Activated CD4-positive, alpha-beta T cell treated with anti-CD3 and anti-CD28 coated beads, Interleukin-2, amount 10 ng/mL, durations not matched to agents 24 days and 14 days (primary cell): ENCODE results near the gene PHGDH. TPM values are rescaled to one million over a fixed set of nuclear protein-coding genes. Genes with fewer than 3 reads are reported as not detected.

Experiments used
- DNase-seq: peaks from one replicate; pipeline ENCODE4 v3.0.0; 2022
- H3K27ac Mint-ChIP-seq: one replicate; pipeline ENCODE4 v1.8.0; 2022; ENCODE audit warnings: mild to moderate bottlenecking, mixed read lengths
- H3K27me3 Mint-ChIP-seq: one replicate; pipeline ENCODE4 v1.8.0; 2022; ENCODE audit warnings: mixed read lengths
- H3K36me3 Mint-ChIP-seq: one replicate; pipeline ENCODE4 v1.8.0; 2022; ENCODE audit warnings: low read depth, mild to moderate bottlenecking, mixed read lengths
- H3K4me1 Mint-ChIP-seq: one replicate; pipeline ENCODE4 v1.8.0; 2021; ENCODE audit warnings: mixed read lengths
- H3K4me3 Mint-ChIP-seq: one replicate; pipeline ENCODE4 v1.8.0; 2022; ENCODE audit warnings: mild to moderate bottlenecking, moderate library complexity, mixed read lengths
- H3K9me3 Mint-ChIP-seq: one replicate; pipeline ENCODE4 v1.8.0; 2021; ENCODE audit warnings: mixed read lengths
- intact Hi-C: fragments of 100-400 bp; cut with micrococcal nuclease; formaldehyde crosslinking; loops from one replicate; pipeline ENCODE4 v1.15.1; 2023
- total RNA-seq: library from RNA; stranded (reverse); gene quantifications from 2 replicates; pipeline ENCODE4 v1.2.3, GENCODE V29; 2022

Gene PHGDH
- total RNA-seq, 1 donor from 2014 or later, result 51.5 TPM

DNA sequence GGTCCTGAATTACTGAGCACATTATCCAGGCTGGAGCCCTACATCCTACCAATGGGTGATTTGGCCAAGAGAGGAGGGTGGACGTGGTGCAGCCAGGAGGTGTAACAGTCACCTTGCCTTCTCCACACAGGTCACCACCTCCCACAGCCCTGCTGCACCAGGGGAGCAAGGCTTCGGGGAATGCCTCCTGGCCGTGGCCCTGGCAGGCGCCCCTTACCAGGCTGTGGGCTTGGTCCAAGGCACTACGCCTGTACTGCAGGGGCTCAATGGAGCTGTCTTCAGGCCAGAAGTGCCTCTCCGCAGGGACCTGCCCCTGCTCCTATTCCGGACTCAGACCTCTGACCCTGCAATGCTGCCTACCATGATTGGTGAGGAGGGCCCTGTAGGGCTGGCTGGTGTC is 30.9 kb downstream of the PHGDH start:
- no peak for DNase-seq
- Mint-ChIP-seq H3K4me3 (no peak overlapping the region), H3K27ac (no peak overlapping the region), H3K4me1 (peaks cover 17% of the 10 kb centered on the region), H3K36me3 (peaks cover 18% of the 10 kb centered on the region), H3K27me3 (no peaks in the 10 kb centered on the region), H3K9me3 (no peaks in the 10 kb centered on the region)
- intact Hi-C loops, result loop anchor here (5.0 to 10.0 kb wide), 3 partner anchors 65 to 202 kb away; no protein-coding TSS in a partner anchor

DNA sequence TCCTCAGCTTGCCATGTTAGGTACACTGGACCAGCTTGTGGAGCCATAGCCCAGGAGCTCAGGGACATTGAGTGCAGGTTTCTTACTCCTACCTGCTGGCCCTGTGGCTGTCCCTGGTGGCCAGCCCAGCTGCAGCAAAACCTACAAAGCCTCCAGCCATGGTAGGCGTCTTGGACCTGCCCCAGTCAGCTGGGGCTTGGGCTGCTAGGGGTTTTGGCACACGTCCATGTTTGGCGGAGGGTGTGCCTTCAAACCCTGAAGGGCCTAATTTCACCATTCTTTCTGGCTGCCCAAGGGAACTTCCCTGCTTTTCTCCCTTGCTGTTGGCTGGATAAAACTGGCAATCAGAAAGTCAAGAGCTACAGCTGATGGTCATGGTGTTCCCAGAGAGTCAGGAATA is 31.6 kb downstream of the PHGDH start:
- intact Hi-C loops, result loop anchor here (5.0 to 10.0 kb wide), 3 partner anchors 64 to 201 kb away; no protein-coding TSS in a partner anchor
- H3K9me3 Mint-ChIP-seq, result no peaks in the 10 kb centered on the region
- H3K27ac Mint-ChIP-seq, result no peak overlapping the region

DNA sequence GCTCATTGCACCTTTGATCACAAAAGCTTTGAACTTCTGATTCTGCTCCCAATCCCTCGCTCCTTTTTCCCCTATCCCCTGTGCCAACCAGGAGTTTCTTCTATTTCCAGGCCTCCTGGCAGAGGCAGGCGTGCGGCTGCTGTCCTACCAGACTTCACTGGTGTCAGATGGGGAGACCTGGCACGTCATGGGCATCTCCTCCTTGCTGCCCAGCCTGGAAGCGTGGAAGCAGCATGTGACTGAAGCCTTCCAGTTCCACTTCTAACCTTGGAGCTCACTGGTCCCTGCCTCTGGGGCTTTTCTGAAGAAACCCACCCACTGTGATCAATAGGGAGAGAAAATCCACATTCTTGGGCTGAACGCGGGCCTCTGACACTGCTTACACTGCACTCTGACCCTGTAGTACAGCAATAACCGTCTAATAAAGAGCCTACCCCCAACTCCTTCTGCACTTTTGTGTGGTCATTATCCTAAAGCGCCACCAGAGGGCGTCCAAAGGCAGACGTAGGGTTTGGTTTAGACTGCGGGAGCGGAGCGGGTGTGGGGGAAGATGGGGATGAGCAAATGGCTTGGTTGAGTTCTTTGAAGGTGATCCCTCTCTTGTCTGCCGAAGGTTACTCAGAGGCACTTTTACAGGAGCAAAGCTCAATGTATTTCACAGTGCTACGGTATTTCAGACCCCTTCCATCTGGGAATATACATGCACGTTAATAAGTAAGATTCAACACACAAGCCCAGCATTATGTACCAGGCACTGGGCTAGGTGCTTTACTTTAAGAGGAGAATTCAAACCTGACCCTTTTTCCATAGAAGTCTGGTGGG is 32.3 kb downstream of the PHGDH start:
- no peaks in the 10 kb centered on the region for H3K9me3 Mint-ChIP-seq
- peaks cover 18% of the 10 kb centered on the region for H3K4me1 Mint-ChIP-seq
- DNase-seq, result peak; percentile 84
- intact Hi-C loops, result loop anchor here (5.0 to 10.0 kb wide), 3 partner anchors 63 to 201 kb away; no protein-coding TSS in a partner anchor
- H3K4me3 Mint-ChIP-seq, result no peak overlapping the region
- no peaks in the 10 kb centered on the region for H3K27me3 Mint-ChIP-seq
- peaks cover 17% of the 10 kb centered on the region for H3K36me3 Mint-ChIP-seq
- H3K27ac Mint-ChIP-seq, result no peak overlapping the region

More for the DNA sequence above, 31.6 kb downstream of the PHGDH start:
- no peak overlapping the region for H3K4me3 Mint-ChIP-seq
- no peak for DNase-seq
- peaks cover 18% of the 10 kb centered on the region for H3K4me1 Mint-ChIP-seq
- no peaks in the 10 kb centered on the region for H3K27me3 Mint-ChIP-seq
- H3K36me3 Mint-ChIP-seq, result peaks cover 17% of the 10 kb centered on the region

DNA sequence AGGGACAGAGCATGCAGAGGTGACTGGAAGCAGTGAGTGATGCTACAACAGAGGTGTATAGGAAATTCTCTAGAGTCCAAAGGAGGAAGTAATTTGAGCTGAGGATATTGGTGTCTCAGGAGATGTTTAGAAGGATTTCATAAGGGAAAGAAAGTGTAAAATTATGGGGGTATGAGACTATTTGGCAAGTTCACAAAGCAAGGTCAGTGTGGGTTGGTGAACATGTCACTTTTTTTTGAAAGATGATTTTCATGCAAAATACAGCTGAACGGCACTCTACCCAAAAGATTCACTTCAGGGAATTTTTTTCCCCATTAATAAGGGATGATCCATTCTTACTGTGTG is 32.8 kb downstream of the PHGDH start:
- H3K27ac Mint-ChIP-seq, result no peak overlapping the region
- DNase-seq, result no peak
- peaks cover 19% of the 10 kb centered on the region for H3K4me1 Mint-ChIP-seq
- H3K9me3 Mint-ChIP-seq, result no peaks in the 10 kb centered on the region
- peaks cover 4% of the 10 kb centered on the region for H3K27me3 Mint-ChIP-seq
- H3K4me3 Mint-ChIP-seq, result no peak overlapping the region
- intact Hi-C loops, result loop anchor here (5.0 to 10.0 kb wide), 3 partner anchors 63 to 200 kb away; no protein-coding TSS in a partner anchor
- H3K36me3 Mint-ChIP-seq, result peaks cover 17% of the 10 kb centered on the region

DNA sequence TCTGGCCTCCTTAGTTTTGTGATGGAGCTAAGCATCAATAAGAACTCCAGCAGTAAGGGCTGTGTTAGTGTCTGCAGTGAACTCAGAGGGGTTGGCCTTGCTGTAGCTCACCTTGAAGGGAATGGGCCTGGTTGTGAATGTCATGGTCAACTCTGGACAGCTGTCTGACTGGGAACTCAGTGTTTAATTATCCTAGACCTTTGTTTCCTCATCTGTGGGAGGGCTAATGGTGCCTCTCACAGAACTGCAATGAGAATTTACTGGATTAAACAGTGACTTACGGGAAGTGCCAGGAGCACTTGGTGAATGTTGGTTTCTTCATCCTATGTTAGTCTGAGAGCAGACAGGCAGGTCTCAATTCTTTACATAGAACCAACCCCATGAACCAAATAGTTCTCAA is 33.3 kb downstream of the PHGDH start:
- DNase-seq, result no peak
- H3K36me3 Mint-ChIP-seq, result peaks cover 17% of the 10 kb centered on the region
- H3K4me3 Mint-ChIP-seq, result no peak overlapping the region
- H3K4me1 Mint-ChIP-seq, result peaks cover 24% of the 10 kb centered on the region
- H3K27ac Mint-ChIP-seq, result no peak overlapping the region
- no peaks in the 10 kb centered on the region for H3K9me3 Mint-ChIP-seq
- intact Hi-C loops, result loop anchor here (10.0 kb wide), 2 partner anchors 130 to 200 kb away; no protein-coding TSS in a partner anchor
- peaks cover 8% of the 10 kb centered on the region for H3K27me3 Mint-ChIP-seq

DNA sequence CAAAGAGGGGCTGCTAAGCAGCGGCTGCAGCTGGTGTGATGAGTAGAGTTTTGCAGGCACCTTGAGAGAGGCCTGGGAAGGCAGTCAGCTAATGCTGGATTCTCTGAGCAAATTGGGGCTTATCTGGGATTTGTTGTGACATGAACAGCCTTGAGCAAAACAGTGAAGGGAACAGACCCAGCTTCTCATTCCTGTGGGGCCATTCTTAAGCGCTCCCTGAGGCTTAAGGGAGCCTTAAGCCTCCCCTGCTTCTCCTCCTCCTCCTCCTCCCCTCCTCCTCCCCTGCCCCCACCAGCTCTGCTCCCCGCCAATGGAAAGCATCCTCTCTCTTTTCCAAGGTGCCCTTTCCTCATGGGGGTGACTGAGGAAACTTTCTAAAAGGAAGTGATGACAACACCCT is 35.7 kb downstream of the PHGDH start:
- Mint-ChIP-seq H3K4me3 (no peak overlapping the region), H3K27me3 (peaks cover 20% of the 10 kb centered on the region), H3K4me1 (peaks cover 25% of the 10 kb centered on the region), H3K9me3 (no peaks in the 10 kb centered on the region), H3K27ac (no peak overlapping the region), H3K36me3 (peaks cover 9% of the 10 kb centered on the region)
- intact Hi-C loops, result loop anchor here (10.0 kb wide), 2 partner anchors 127 to 197 kb away; no protein-coding TSS in a partner anchor
- no peak for DNase-seq

DNA sequence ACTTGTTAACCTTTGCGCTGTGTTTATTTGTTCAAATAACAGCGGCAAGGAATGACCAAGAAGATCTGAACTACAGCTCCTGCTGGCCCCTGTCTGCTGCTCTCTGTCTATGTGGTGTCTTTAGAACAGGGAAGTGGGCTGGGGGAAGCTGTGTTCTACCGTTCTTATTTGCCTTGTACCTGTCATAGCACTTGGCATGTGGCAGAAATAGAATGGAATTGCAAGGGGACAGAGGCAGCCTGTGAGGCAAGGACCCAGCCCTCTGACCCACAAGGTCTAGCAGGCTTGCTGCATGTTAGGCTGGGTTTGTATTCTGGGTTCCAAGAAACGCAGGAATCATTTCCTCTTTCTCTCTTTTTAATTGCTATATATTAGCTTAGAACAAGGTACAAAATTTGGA is 36.3 kb downstream of the PHGDH start:
- H3K27me3 Mint-ChIP-seq, result peaks cover 21% of the 10 kb centered on the region
- DNase-seq, result no peak
- peaks cover 8% of the 10 kb centered on the region for H3K36me3 Mint-ChIP-seq
- intact Hi-C loops, result loop anchor here (10.0 kb wide), 2 partner anchors 127 to 197 kb away; no protein-coding TSS in a partner anchor
- H3K9me3 Mint-ChIP-seq, result no peaks in the 10 kb centered on the region
- H3K4me3 Mint-ChIP-seq, result no peak overlapping the region
- peaks cover 26% of the 10 kb centered on the region for H3K4me1 Mint-ChIP-seq
- no peak overlapping the region for H3K27ac Mint-ChIP-seq

DNA sequence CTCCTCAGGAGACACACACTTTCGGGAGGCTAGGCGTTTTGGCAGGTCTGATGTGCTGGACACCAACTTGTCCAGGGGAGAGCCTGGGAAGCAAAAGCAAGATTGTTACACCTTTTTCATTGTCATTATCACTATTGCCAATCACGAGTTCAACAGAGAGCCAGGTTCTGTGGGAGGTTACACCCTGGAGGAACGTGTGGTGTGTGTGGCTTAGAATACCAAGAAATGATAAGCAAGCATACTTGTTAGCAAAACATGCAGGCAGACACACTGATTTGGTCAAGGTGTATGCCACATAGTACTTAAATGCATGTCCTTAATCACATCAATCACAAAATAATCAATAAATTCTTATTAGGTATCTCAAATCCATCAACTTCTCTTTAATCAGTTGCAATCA is 40.9 kb downstream of the PHGDH start:
- Mint-ChIP-seq H3K27me3 (peaks cover 32% of the 10 kb centered on the region), H3K4me3 (no peak overlapping the region), H3K27ac (no peak overlapping the region), H3K4me1 (peaks cover 10% of the 10 kb centered on the region), H3K36me3 (no peaks in the 10 kb centered on the region), H3K9me3 (no peaks in the 10 kb centered on the region)
- intact Hi-C loops, result no loop called here
- no peak for DNase-seq

DNA sequence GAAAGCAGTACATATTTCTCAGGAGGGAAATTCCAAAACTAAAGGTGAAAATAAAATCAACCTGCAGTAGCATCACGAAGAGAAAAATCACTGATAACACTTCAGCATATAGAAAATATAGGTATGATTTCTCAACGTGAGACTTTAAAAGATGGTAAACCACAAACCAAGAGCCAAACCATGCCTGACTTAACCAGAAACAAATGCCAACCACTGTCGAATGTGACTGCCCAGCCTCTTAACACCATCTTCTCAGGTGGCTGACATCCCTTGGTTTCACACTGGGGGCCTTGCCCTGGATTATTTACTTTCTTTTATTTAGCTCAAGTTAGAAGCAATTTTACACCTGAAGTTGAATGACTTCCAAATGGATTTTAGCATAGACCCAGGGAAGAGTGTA is 46.9 kb downstream of the PHGDH start:
- intact Hi-C loops, result no loop called here
- DNase-seq, result no peak
- peaks cover 25% of the 10 kb centered on the region for H3K27me3 Mint-ChIP-seq
- H3K4me3 Mint-ChIP-seq, result no peak overlapping the region
- no peak overlapping the region for H3K27ac Mint-ChIP-seq
- no peaks in the 10 kb centered on the region for H3K36me3 Mint-ChIP-seq
- H3K4me1 Mint-ChIP-seq, result no peaks in the 10 kb centered on the region
- no peaks in the 10 kb centered on the region for H3K9me3 Mint-ChIP-seq

DNA sequence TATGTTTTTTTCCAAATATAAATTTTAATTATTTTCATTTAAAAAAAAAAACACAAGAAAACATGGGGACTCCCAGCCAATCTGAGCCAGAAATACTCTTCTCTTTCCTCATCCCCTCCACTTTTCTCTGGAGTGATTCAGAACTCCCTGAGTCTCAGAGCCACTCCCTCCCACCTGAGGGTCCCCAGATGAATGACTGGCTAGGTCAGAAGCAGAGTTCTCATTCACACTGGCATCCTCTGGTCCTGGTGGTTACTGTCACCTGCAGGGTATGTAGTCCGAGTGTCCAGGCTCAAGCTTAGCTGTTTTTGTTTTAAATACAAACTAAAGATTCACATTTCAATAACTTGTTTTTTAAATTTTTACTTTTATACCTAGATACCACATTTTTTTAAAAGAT is 50.7 kb downstream of the PHGDH start:
- Mint-ChIP-seq H3K27ac (no peak overlapping the region), H3K36me3 (no peaks in the 10 kb centered on the region), H3K9me3 (no peaks in the 10 kb centered on the region), H3K4me1 (peaks cover 3% of the 10 kb centered on the region), H3K27me3 (peaks cover 42% of the 10 kb centered on the region), H3K4me3 (no peak overlapping the region)
- intact Hi-C loops, result no loop called here
- DNase-seq, result no peak

DNA sequence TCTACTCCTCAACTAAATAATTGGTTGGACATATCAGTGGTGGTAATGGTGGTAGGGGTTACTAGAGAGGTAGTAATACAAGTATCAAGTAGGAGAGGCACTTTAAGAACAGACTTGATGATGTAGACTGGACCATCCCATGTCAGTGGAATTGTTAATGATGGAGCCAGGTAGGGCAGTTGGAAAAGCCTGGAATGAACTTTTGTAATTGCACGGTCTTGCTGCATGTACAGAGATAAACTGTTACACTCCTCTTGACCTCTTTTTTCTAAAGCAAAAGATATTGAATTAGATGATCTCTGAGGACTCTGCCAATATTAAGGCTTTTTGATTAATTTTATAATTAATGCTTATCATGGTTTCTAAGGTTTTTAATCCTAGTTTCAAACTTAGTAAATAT is 51.2 kb downstream of the PHGDH start:
- no peak overlapping the region for H3K4me3 Mint-ChIP-seq
- no peak for DNase-seq
- H3K27ac Mint-ChIP-seq, result no peak overlapping the region
- no peaks in the 10 kb centered on the region for H3K36me3 Mint-ChIP-seq
- no peaks in the 10 kb centered on the region for H3K9me3 Mint-ChIP-seq
- H3K27me3 Mint-ChIP-seq, result peaks cover 42% of the 10 kb centered on the region
- H3K4me1 Mint-ChIP-seq, result peaks cover 3% of the 10 kb centered on the region
- intact Hi-C loops, result no loop called here

DNA sequence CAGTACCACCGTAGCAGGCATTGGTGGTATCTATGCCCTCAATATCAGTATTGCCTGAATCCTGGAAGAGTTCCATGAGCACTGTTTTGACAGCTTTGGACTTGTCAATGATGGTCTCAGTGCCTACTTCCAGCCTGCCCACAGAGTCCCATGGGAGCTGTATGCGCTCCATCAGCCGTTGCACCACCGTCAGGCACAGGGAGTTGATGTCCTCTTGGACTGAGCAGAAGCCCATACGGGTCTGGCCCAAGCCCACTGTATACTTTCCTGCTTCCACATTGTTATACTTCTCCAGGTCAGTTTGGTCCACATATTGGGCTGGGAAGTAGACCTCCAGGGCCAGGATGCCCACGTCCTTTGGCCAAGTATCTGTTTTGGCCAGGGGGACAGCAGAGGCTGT is 52.5 kb downstream of the PHGDH start:
- intact Hi-C loops, result no loop called here
- no peaks in the 10 kb centered on the region for H3K9me3 Mint-ChIP-seq
- H3K4me1 Mint-ChIP-seq, result peaks cover 3% of the 10 kb centered on the region
- DNase-seq, result no peak
- no peak overlapping the region for H3K4me3 Mint-ChIP-seq
- H3K27me3 Mint-ChIP-seq, result peaks cover 53% of the 10 kb centered on the region
- H3K27ac Mint-ChIP-seq, result no peak overlapping the region
- no peaks in the 10 kb centered on the region for H3K36me3 Mint-ChIP-seq

DNA sequence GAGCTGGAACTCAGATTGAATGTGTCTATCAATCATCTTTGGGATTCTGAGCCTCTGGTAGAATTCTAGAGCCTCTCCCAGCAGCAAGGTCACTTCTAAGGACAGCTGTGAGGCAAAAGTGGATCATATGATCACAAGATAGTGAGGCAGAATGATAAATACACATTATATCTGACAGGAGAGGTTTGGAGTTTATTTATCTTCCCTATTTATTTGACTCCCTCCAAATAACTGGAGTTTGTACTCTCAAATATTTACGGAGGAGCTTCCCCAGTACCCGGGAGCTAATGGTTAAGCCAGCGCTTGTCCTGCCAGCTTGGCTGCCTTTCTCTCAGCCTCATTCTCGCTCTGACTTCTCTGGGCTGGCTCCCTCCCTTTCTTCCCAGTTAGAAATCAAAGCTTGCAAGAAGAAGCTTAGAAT is 54.6 kb downstream of the PHGDH start:
- intact Hi-C loops, result no loop called here
- Mint-ChIP-seq H3K27me3 (peaks cover 49% of the 10 kb centered on the region), H3K36me3 (no peaks in the 10 kb centered on the region), H3K4me1 (peaks cover 3% of the 10 kb centered on the region), H3K4me3 (no peak overlapping the region), H3K9me3 (no peaks in the 10 kb centered on the region), H3K27ac (no peak overlapping the region)
- DNase-seq, result no peak

DNA sequence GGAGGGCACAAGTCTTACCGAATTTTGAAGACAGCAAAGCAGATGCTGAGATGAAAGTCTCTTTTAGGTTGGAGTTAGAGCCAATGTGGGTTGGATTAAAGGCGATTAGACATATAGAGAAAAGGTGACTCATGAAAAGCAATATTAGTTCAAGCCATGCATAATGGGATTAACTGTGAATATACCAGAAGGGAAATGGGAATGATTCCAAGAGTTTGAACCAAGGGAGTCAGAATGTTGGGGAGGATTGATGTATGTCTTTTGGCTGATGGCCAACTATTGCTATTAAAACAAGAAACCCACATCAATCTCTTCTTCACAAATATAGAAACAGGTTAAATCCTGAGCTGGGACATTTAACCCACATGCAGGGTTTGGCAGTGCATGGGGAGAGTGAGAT is 55.8 kb downstream of the PHGDH start:
- Mint-ChIP-seq H3K9me3 (no peaks in the 10 kb centered on the region), H3K4me3 (no peak overlapping the region), H3K27me3 (peaks cover 48% of the 10 kb centered on the region), H3K36me3 (no peaks in the 10 kb centered on the region), H3K27ac (no peak overlapping the region), H3K4me1 (peaks cover 3% of the 10 kb centered on the region)
- DNase-seq, result no peak
- intact Hi-C loops, result no loop called here
